ENCODE data around the gene INTS4.
"Not testable (repeated sequence)": the region's sequence is repeated elsewhere in the genome, so short reads cannot be mapped to it uniquely, and the experiment has no call there.

INTS4 gene

DNA sequence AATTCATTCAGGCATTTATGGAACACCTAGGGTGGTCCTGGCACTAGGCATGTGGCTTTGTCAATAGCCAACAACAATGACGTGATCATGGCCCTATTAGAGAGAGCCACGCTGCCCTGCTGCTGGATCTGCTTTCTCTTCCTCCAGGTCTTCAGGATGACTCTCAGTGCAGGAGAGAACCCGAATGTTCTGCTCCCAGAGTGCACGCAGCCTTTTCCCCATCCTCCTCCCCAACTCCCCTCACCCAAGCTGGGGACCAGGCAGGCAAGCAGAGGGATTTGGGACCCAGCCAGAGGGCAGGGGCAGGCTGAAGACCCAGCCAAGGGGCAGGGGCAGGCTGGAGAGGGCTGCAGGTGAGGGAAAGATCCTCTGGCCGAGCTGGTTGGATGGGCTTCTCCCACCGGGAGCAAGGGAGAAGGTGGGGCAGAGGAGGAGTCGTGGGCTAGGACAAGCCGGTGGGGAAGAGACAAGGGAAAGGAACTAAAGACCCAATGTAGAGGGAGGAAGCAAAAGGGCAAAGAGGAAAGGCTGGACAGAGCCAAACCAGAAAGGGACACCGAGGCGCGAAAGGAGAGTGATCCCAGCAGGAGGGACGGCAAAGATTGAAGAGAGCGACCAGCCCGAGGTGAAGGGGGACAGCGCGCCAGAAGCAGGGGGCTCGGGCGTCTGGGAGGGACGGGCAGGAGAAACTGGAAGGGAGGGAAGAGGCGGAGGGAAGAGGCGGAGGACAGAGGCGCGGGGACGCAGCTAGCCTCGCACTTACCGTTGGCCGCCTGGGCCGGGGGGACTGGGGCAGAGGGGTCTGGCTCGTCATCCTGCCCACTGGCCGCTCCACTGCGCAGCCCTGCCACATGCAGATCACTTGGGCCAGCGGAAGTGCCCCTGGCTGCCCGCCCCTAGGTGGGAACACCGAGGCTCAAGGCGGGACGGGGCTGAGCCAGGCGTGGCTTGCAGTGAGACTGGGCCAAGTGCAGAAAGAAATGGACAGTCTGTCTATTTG is 28.2 kb upstream of the INTS4 start, which contains the start of gene KCTD14:
TSS of gene KCTD14 (minus strand) at position 880 of the 1,000 bp plus-strand sequence. CDS start at position 853, 27 bp downstream.
- TF ChIP-seq LEF1 (IDR thresholded peaks at IDR 0.05; ENCODE audit: borderline replicate concordance): no peak
- no peak for TF ChIP-seq TARDBP (IDR thresholded peaks at IDR 0.05)
- no peak for TF ChIP-seq L3MBTL2 (conservative IDR thresholded peaks at IDR 0.05)
- TF ChIP-seq FOXA1 (IDR thresholded peaks at IDR 0.05): no peak
- TF ChIP-seq ZNF384 (IDR thresholded peaks at IDR 0.05): no peak
- no peak for TF ChIP-seq ARNT (IDR thresholded peaks at IDR 0.05)
- no peak for TF ChIP-seq NFRKB (IDR thresholded peaks at IDR 0.05)
- TF ChIP-seq HDGF (IDR thresholded peaks at IDR 0.05; ENCODE audit: borderline replicate concordance): no peak
- no peak for TF ChIP-seq SUZ12 (IDR thresholded peaks at IDR 0.05)
- TF ChIP-seq, protein P1, sequence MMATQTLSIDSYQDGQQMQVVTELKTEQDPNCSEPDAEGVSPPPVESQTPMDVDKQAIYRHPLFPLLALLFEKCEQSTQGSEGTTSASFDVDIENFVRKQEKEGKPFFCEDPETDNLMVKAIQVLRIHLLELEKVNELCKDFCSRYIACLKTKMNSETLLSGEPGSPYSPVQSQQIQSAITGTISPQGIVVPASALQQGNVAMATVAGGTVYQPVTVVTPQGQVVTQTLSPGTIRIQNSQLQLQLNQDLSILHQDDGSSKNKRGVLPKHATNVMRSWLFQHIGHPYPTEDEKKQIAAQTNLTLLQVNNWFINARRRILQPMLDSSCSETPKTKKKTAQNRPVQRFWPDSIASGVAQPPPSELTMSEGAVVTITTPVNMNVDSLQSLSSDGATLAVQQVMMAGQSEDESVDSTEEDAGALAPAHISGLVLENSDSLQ (IDR thresholded peaks at IDR 0.05): no peak
- TF ChIP-seq BHLHE40 (IDR thresholded peaks at IDR 0.05; ENCODE audit: borderline replicate concordance): no peak
- CTCF ChIA-PET: no interaction called here
- POLR2A ChIA-PET: no interaction called here
- no peak for DNase-seq (ENCODE audit: extremely low spot score)

DNA sequence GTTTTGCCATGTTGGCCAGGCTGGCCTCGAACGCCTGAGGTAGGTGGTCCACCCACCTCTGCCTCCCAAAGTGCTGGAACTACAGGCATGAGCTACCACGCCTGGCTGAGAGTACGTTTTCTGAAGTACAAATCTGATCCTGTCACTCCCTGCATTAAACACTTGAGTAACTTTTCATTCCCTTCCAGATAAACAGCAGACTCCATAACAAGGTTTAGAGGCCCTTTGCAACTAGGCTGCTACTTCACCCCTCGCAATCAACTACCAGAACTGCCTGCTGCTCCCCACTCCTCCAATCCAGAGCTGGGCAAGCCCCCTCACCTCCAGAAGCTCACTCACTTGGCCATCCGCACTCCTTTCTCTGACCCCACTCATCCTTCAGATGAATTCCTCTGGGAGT is 27.1 kb upstream of the INTS4 start:
- no peak for TF ChIP-seq FOXM1 (IDR thresholded peaks at IDR 0.05; ENCODE audit: borderline replicate concordance)
- ChIA-PET POLR2A (no interaction called here), CTCF (no interaction called here)
- DNase-seq (ENCODE audit: extremely low spot score): no peak

DNA sequence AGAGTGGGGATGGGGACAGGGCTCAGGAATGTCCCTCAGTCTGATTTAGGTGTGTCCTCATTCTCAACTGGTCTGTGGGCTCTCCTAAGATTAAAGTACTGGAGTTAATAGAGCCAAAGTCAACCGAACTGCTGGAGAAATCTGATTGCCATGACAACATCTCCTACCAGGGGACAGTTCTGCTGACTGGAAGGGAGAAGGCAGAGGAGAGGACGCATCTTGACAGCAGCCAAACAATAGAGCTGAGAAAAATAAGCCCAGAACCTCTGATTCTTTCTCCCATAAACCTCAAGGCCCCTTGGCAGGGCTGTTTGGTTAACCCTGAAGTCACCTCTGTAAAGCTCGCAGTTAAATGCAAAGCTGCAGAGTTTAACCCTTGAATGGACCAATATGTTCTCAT is 25.8 kb upstream of the INTS4 start:
- POLR2A ChIA-PET: interaction anchor here (1.3 kb wide), 1 partner anchor 25 kb away, joined by 5 read pairs; the partner anchor contains the start of gene INTS4
- TF ChIP-seq BHLHE40 (IDR thresholded peaks at IDR 0.05; ENCODE audit: borderline replicate concordance): no peak
- TF ChIP-seq ZNF384 (IDR thresholded peaks at IDR 0.05): no peak
- TF ChIP-seq TARDBP (IDR thresholded peaks at IDR 0.05): no peak
- no peak for DNase-seq (ENCODE audit: extremely low spot score)
- CTCF ChIA-PET: no interaction called here

DNA sequence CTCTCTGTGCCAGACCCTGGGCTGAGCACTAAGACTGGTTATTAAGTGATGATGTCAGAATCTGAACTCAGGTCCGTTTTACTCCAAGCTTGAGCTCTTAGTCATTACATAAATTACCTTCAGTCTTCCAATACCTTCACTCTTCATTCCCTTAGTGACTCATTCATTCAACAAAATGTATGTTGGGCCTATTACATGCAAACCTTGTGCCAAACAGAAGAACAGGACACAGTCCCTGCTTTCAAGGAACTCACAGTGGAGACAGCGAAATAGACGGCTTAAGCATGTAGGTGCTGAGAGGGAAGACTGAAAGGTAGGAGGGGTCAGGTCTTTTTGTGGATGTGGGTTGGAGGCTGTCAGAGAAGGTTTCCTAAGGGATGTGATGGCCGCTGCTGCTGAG is 25.3 kb upstream of the INTS4 start:
- ChIA-PET CTCF (no interaction called here), POLR2A (interaction anchor here (1.3 kb wide), 1 partner anchor 25 kb away, joined by 5 read pairs; the partner anchor contains the start of gene INTS4)
- TF ChIP-seq FOXK2 (IDR thresholded peaks at IDR 0.05): no peak
- no peak for TF ChIP-seq HDGF (IDR thresholded peaks at IDR 0.05; ENCODE audit: borderline replicate concordance)
- no peak for TF ChIP-seq FOXA1 (IDR thresholded peaks at IDR 0.05)
- TF ChIP-seq ZNF384 (IDR thresholded peaks at IDR 0.05): no peak
- TF ChIP-seq NFRKB (IDR thresholded peaks at IDR 0.05): no peak
- TF ChIP-seq BHLHE40 (IDR thresholded peaks at IDR 0.05; ENCODE audit: borderline replicate concordance): no peak
- no peak for TF ChIP-seq SP1 (IDR thresholded peaks at IDR 0.05)
- TF ChIP-seq ELF4 (IDR thresholded peaks at IDR 0.05): no peak
- TF ChIP-seq ARNT (IDR thresholded peaks at IDR 0.05): no peak
- no peak for TF ChIP-seq L3MBTL2 (conservative IDR thresholded peaks at IDR 0.05)
- TF ChIP-seq TARDBP (IDR thresholded peaks at IDR 0.05): no peak
- TF ChIP-seq SUZ12 (IDR thresholded peaks at IDR 0.05): no peak
- TF ChIP-seq LEF1 (IDR thresholded peaks at IDR 0.05; ENCODE audit: borderline replicate concordance): no peak
- no peak for TF ChIP-seq CTBP1 (IDR thresholded peaks at IDR 0.05; ENCODE audit: borderline replicate concordance)
- TF ChIP-seq FOXM1 (IDR thresholded peaks at IDR 0.05; ENCODE audit: borderline replicate concordance): no peak
- TF ChIP-seq, protein P1 (IDR thresholded peaks at IDR 0.05): no peak
- no peak for DNase-seq (ENCODE audit: extremely low spot score)

DNA sequence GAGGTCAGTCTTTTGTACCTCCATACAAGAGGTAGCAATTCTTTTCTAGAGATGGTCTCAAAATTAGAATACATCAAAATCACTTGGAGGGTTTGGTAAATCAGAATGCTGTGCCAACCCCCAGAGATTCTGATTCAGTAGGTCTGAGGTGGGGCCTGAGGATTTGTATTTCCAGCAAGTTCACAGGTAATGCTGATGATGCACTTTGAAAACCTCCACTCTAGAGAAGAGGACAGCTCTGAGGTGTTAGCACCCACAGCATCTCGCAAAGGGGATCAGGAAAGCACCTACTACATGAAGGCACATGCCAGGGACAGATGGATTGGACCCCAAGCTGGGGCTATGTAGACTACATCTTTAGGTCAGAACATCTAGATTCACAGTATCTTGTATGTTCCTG is 21.4 kb upstream of the INTS4 start:
- TF ChIP-seq, protein P1 (IDR thresholded peaks at IDR 0.05): no peak
- TF ChIP-seq FOXM1 (IDR thresholded peaks at IDR 0.05; ENCODE audit: borderline replicate concordance) (no peak), CTBP1 (IDR thresholded peaks at IDR 0.05; ENCODE audit: borderline replicate concordance) (no peak), SUZ12 (IDR thresholded peaks at IDR 0.05) (no peak), ARNT (IDR thresholded peaks at IDR 0.05) (no peak), L3MBTL2 (conservative IDR thresholded peaks at IDR 0.05) (no peak), LEF1 (IDR thresholded peaks at IDR 0.05; ENCODE audit: borderline replicate concordance) (no peak), TARDBP (IDR thresholded peaks at IDR 0.05) (no peak), NFRKB (IDR thresholded peaks at IDR 0.05) (no peak), ELF4 (IDR thresholded peaks at IDR 0.05) (no peak), ZNF384 (IDR thresholded peaks at IDR 0.05) (no peak), HDGF (IDR thresholded peaks at IDR 0.05; ENCODE audit: borderline replicate concordance) (no peak), BHLHE40 (IDR thresholded peaks at IDR 0.05; ENCODE audit: borderline replicate concordance) (no peak), FOXA1 (IDR thresholded peaks at IDR 0.05) (no peak), SP1 (IDR thresholded peaks at IDR 0.05) (no peak), FOXK2 (IDR thresholded peaks at IDR 0.05) (no peak)
- ChIA-PET CTCF (no interaction called here), POLR2A (no interaction called here)
- no peak for DNase-seq (ENCODE audit: extremely low spot score)

DNA sequence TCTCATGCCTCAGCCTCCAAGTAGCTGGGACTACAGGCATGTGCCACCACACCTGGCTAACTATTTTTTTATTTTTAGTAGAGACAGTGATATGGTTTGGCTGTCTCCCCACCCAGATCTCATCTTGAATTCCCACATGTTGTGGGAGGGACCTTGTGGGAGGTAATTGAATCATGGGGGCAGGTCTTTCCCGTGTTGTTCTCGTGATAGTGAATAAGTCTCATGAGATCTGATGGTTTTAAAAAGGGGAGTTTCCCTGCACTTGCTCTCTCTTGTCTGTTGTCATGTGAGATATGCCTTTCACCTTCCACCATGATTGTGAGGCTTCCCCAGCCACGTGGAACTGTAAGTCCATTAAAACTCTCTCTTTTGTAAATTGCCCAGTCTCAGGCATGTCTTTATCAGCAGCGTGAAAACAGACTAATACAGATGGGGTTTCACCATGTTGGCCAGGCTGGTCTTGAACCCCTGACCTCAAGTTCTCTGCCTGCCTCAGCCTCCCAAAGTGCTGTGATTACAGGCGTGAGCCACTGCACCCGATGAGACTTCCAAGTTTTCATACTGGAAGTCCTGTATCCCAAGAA is 20.6 kb upstream of the INTS4 start:
- POLR2A ChIA-PET; DNase-seq (ENCODE audit: extremely low spot score); CTCF ChIA-PET: not testable (repeated sequence)
